ENCODE results near the gene HS3ST2. TPM values are rescaled to one million over a fixed set of nuclear protein-coding genes. Genes with fewer than 3 reads are reported as not detected.
"Not testable (repeated sequence)": the region's sequence is repeated elsewhere in the genome, so short reads cannot be mapped to it uniquely, and the experiment has no call there.

Gene HS3ST2
- total RNA-seq, 1 experiment from 2014 or later: not detected

- no peak for DNase-seq (ENCODE audit: low spot score)
- in situ Hi-C loops (cut with HindIII; ENCODE audit: low sequenced_read_pairs): no loop called here
Measured at GRCh38 chr16:22923491-22923890, 109.5 kb downstream of the HS3ST2 start.

GRCh38 chr16:22924492-22924891, 110.5 kb downstream of the HS3ST2 start:
- no peak for DNase-seq (ENCODE audit: low spot score)
- in situ Hi-C loops (cut with HindIII; ENCODE audit: low sequenced_read_pairs): no loop called here

DNA sequence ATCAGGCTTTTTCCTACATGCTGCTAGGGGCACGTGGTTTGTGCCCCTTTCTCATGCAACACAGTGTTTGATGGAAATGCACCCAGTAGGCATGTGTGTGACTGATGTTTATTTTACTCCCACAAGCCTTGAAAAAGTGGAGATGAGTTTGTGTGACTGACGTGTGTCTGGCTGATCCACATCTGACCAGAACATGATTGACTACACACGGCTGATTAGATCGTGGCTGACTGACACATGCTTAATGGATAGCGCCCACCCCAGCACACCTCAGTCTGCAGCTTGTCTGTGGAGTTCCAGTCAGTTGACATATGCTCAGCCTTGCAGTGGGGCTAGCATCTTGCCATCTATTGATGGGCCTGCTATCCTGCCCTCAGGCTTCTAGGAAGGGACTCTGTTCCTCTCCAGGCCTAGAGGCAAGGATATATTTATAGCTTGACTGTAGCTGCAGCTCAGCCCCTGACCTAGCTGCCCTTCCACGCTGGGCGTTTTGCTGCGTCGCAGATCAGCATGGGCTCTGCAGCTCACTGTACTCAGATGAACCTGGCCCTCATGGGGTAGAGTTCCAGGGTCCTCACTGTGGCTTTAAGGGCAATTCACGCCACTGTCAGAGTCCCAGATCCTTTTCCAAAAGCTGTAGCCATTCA, 112.3 kb downstream of the HS3ST2 start:
- DNase-seq (ENCODE audit: low spot score): no peak
- in situ Hi-C loops (cut with HindIII; ENCODE audit: low sequenced_read_pairs): no loop called here

DNA sequence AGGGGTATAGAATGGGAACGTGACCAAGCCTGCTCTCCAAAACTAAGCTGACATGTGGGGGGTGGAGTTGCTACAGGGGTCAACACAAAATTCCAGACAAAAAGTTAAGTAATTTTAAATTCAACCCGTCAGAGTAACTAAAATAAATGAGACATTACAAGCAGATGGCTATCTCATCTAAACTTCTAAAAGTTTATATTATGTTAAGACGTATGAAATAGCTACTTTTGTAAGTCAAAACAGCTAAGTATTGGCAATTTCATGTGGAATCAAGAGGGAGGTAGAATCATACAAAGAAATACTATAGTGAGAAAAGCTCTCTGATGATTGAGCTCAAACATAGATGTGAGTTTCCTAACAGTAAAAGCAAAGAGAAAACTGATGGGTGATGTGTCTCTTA, 113.3 kb downstream of the HS3ST2 start:
- in situ Hi-C loops (cut with HindIII; ENCODE audit: low sequenced_read_pairs): no loop called here
- DNase-seq (ENCODE audit: low spot score): no peak

DNA sequence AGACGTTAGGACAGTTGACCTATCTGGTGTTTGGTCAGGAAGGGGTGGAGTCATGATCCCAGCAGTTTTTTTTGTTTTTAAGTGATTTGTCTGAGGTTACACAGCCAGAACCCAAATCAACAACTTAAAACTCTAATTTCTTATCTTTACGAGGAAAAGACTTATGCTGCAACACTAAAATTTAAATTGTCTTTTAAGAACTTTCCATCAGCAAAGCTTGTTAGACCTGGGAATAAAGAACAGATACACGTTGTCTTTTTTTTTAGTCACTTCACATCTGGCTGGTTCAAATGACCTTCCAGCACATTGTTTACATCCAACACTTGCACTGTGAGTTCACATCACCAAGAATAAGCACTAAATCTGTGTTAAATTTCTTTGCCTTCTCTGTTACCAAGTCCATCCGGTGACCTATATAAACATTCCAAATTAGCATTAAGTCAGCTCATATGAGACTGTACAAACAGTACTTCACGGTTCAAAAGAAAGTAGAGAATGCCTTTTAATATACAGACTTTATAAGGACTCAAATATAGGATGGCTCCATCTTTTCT, 115.0 kb downstream of the HS3ST2 start:
- in situ Hi-C loops (cut with HindIII; ENCODE audit: low sequenced_read_pairs): no loop called here
- no peak for DNase-seq (ENCODE audit: low spot score)

- DNase-seq (ENCODE audit: low spot score): no peak
- in situ Hi-C loops (cut with HindIII; ENCODE audit: low sequenced_read_pairs): no loop called here
Measured at GRCh38 chr16:22929461-22929860, 115.5 kb downstream of the HS3ST2 start.

DNA sequence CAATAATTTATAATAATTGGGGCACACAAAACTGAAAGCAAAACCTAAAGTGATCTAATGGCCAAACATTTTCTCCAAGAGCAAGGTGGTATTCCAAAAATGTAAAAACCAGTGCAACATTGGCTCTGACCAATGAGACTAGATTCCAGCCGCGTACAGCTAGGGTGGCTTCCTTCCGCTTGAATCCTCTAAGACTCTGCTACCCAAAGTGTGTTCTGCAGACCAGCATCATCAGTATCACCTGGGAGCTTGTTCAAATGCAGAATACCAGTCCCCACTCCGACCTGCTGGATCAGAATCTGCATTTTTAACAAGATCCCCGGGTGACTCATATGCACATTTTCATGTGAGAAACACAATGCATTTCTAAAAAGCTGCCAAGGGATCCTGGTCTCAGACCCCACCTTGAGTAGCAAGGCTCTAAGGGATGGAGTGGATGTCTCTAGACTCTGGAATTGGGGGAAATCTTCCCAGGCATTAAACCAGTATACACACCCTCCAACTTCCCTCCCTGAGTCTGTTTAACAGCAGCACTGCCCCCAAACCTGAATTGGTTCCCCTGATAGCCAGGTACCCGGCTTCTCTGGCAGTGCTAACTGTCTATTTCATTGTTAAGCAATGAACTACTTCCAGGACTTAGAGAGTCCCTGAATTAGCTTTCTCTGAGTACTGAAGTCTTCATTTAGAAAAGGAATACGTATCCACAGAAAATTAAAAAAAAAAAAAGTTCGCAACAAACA, 118.2 kb downstream of the HS3ST2 start:
- in situ Hi-C loops (cut with HindIII; ENCODE audit: low sequenced_read_pairs): no loop called here
- no peak for DNase-seq (ENCODE audit: low spot score)

- DNase-seq (ENCODE audit: low spot score): no peak
- in situ Hi-C loops (cut with HindIII; ENCODE audit: low sequenced_read_pairs): no loop called here
Measured at GRCh38 chr16:22933173-22933572, 119.2 kb downstream of the HS3ST2 start.

DNA sequence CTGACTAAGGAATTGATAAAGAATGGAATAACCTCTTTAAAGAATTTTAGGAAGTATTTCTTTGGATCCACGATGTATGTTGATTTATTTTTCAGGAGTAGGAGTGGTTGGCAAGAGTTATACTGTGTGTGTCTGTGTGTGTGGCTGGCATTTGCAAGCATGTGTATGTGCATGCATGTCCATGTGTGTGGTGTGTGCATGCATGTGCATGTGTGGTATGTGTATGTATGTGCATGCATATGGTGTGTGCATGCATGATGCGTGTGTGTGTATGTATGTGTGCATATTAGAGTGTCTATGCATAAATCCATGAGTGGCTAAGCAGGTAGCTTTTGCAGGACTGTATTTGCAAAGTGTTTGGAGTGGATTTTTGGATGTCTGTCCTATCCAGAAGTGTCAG, 120.8 kb downstream of the HS3ST2 start:
- no peak for DNase-seq (ENCODE audit: low spot score)
- in situ Hi-C loops (cut with HindIII; ENCODE audit: low sequenced_read_pairs): no loop called here

GRCh38 chr16:22937169-22937568, 123.2 kb downstream of the HS3ST2 start:
- DNase-seq (ENCODE audit: low spot score): no peak
- in situ Hi-C loops (cut with HindIII; ENCODE audit: low sequenced_read_pairs): no loop called here

GRCh38 chr16:22938647-22939046, 124.7 kb downstream of the HS3ST2 start:
- no peak for DNase-seq (ENCODE audit: low spot score)
- in situ Hi-C loops (cut with HindIII; ENCODE audit: low sequenced_read_pairs): no loop called here

DNA sequence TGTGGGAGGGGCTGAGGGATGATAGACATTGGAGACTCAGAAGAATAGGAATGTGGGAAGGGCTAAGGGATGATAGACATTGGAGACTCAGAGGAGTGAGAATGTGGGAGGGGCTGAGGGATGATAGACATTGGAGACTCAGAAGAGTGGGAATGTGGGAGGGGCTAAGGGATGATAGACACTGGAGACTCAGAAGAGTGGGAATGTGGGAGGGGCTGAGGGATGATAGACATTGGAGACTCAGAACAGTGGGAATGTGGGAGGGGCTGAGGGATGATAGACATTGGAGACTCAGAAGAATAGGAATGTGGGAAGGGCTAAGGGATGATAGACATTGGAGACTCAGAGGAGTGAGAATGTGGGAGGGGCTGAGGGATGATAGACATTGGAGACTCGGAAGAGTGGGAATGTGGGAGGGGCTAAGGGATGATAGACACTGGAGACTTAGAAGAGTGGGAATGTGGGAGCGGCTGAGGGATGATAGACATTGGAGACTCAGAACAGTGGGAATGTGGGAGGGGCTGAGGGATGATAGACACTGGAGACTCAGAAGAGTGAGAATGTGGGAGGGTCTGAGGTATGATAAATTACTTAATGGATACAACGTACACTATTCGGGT, 125.9 kb downstream of the HS3ST2 start:
- in situ Hi-C loops (cut with HindIII; ENCODE audit: low sequenced_read_pairs); DNase-seq (ENCODE audit: low spot score): not testable (repeated sequence)

DNA sequence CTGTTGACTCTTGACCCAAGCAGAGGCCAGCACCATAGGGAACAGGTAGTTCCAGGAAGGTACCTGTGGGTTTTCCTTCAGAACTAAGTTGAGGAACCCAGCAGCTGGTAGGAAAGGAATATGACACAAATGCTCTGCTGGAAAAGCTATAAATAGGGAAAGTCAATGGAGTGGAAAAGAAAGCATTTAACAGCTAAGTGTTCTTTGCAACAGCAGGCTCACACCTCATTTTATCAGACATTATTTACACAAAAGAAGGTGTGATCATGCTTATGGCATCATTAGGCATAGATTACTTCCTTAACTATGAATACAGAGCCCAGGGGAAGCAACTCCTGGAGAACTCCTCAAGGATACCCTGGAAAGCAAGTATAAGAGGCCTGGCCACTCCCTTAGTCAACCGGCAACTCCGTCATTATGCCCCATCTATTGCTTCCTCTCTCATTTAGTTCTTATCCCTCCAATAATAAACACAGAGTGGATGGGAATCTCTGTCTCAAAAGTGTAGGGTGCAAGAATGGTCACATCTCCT, 128.1 kb downstream of the HS3ST2 start:
- no peak for DNase-seq (ENCODE audit: low spot score)

GRCh38 chr16:22942811-22943210, 128.8 kb downstream of the HS3ST2 start:
- in situ Hi-C loops (cut with HindIII; ENCODE audit: low sequenced_read_pairs): no loop called here

More for the DNA sequence above, 128.1 kb downstream of the HS3ST2 start:
- in situ Hi-C loops (cut with HindIII; ENCODE audit: low sequenced_read_pairs): no loop called here

GRCh38 chr16:22945361-22945760, 131.4 kb downstream of the HS3ST2 start:
- in situ Hi-C loops (cut with HindIII; ENCODE audit: low sequenced_read_pairs): no loop called here
- DNase-seq (ENCODE audit: low spot score): no peak

More at GRCh38 chr16:22942811-22943210, 128.8 kb downstream of the HS3ST2 start:
- DNase-seq (ENCODE audit: low spot score): no peak

DNA sequence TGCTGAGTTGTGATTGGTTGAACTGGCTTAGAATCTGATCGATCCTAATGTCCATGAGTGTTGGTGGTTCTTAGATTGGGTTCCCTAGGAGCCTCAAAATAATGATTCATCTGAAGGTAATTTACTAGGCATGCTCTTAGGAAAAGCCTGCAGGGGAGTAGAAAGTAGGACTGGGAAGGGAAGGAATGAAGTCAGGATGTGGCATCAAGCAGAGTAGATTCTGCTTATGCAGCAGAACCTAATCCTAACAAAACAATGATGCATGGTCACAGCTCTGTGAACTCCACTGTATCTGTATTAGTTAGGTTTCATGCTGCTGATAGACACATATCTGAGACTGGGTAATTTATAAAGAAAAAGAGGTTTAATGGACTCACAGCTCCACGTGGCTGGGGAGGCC, 132.5 kb downstream of the HS3ST2 start:
- DNase-seq (ENCODE audit: low spot score): no peak
- in situ Hi-C loops (cut with HindIII; ENCODE audit: low sequenced_read_pairs): no loop called here

DNA sequence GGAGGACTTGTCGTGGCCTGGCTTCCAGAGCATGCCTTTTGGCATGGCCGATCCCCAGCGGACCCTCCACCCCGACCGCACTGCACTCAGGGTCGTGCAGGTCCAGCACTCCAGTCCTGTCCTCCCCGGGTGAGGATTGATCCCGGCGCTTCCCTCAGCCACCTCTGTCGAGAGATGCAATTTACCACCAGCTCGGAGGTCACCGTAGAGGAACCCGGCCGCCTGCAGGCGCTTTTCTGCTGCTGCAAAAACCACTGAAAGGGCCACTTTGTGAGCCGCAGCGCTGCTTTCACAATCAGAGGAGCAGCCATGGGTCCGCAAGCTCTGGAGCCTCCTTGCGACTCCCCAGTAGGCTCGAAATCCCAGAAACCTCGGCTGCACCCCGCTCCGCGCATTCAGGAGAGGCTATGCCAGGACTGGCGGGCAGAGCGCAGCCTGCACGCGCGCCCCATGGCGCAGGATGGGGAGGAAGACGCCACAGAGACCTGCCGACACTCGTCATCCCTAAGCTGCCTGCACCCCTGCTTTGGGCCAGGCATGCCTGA, 134.2 kb downstream of the HS3ST2 start:
- in situ Hi-C loops (cut with HindIII; ENCODE audit: low sequenced_read_pairs): no loop called here
- peak; percentile 9 for DNase-seq (ENCODE audit: low spot score)

GRCh38 chr16:22948603-22949368, 134.8 kb downstream of the HS3ST2 start:
- DNase-seq (ENCODE audit: low spot score): peak; percentile 68
- in situ Hi-C loops (cut with HindIII; ENCODE audit: low sequenced_read_pairs): no loop called here

All from G401 (cell line).